MCF 10A (cell line): ENCODE data around the gene TNFSF9. TPM values are rescaled to one million over a fixed set of nuclear protein-coding genes. Genes with fewer than 3 reads are reported as not detected.

Source experiments
- BruUV-seq: library from RNA; stranded (reverse); fragments of 400-500 nt; replicated peaks from 2 replicates; lab custom pipeline; 2021; lab: Mats Ljungman, UMichigan
- CTCF ChIA-PET: fragments of 300-600 bp; sonication (Branson Sonifier 250); formaldehyde crosslinking; extraction: SDS; loops from one replicate; lab custom pipeline; 2021; ENCODE audit warnings: antibody characterized with exemption, inconsistent platforms; lab: Yijun Ruan, JAX
- POLR2A ChIA-PET: fragments of 300-600, 350-650 bp; sonication (Branson Sonifier 250); formaldehyde crosslinking; extraction: SDS; loops from one replicate; lab custom pipeline; 2020; ENCODE audit warnings: antibody characterized with exemption, inconsistent platforms; lab: Yijun Ruan, JAX
- DNase-seq: peaks from one replicate; pipeline ENCODE4 v3.0.0-alpha.2; 2018; ENCODE audit not compliant: unreplicated experiment
- H3K27ac Mint-ChIP-seq: one replicate; pipeline ENCODE4 v1.8.0; 2022; ENCODE audit warnings: mild to moderate bottlenecking, low read depth, mixed read lengths; ENCODE audit not compliant: unreplicated experiment
- H3K27me3 Mint-ChIP-seq: one replicate; pipeline ENCODE4 v1.8.0; 2022; ENCODE audit warnings: mixed read lengths; ENCODE audit not compliant: insufficient read depth, unreplicated experiment
- H3K36me3 Mint-ChIP-seq: one replicate; pipeline ENCODE4 v1.8.0; 2022; ENCODE audit warnings: mild to moderate bottlenecking, moderate library complexity, mixed read lengths; ENCODE audit not compliant: insufficient read depth, unreplicated experiment
- H3K4me1 Mint-ChIP-seq: one replicate; pipeline ENCODE4 v1.8.0; 2022; ENCODE audit warnings: mixed read lengths; ENCODE audit not compliant: insufficient read depth, unreplicated experiment
- H3K4me3 Mint-ChIP-seq: one replicate; pipeline ENCODE4 v1.8.0; 2022; ENCODE audit warnings: mild to moderate bottlenecking, moderate library complexity, mixed read lengths; ENCODE audit not compliant: unreplicated experiment
- H3K9me3 Mint-ChIP-seq: one replicate; pipeline ENCODE4 v1.8.0; 2022; ENCODE audit warnings: mixed read lengths; ENCODE audit not compliant: unreplicated experiment
- CTCF ChIP-seq: fragments of 200-600 bp; IDR thresholded peaks from one replicate; pipeline ENCODE4 v1.8.0; 2022; ENCODE audit warnings: antibody characterized with exemption, mild to moderate bottlenecking; ENCODE audit not compliant: unreplicated experiment
- intact Hi-C: fragments of 100-400 bp; cut with micrococcal nuclease; formaldehyde crosslinking; loops from 2 replicates; pipeline ENCODE4 v1.14.1; 2022
- total RNA-seq: library from RNA; stranded (reverse); gene quantifications from 2 replicates; pipeline ENCODE4 v1.2.3, GENCODE V29; 2022

The TNFSF9 gene
- total RNA-seq, 1 experiment from 2014 or later = 6.2 TPM

GRCh38 chr19:6573350-6573749 lies 42.5 kb downstream of the TNFSF9 start:
- BruUV-seq = no TSS peak
- TF ChIP-seq CTCF = no peak
- H3K27me3 Mint-ChIP-seq = no peaks in the 10 kb centered on the region
- ChIA-PET CTCF (interaction anchor here (0.5 kb wide), 1 partner anchor 167 kb away, joined by 3 read pairs; no protein-coding TSS in a partner anchor), POLR2A (interaction anchor here (0.7 kb wide), 1 partner anchor 447 kb away, joined by 3 read pairs; no protein-coding TSS in a partner anchor)
- H3K27ac Mint-ChIP-seq = no peak overlapping the region
- H3K4me3 Mint-ChIP-seq = no peak overlapping the region
- no peaks in the 10 kb centered on the region for H3K36me3 Mint-ChIP-seq
- intact Hi-C loops = no loop called here
- DNase-seq = no peak
- H3K4me1 Mint-ChIP-seq = no peaks in the 10 kb centered on the region
- H3K9me3 Mint-ChIP-seq = peaks cover 9% of the 10 kb centered on the region

- DNase-seq = peak; percentile 62
- Mint-ChIP-seq H3K36me3 (peaks cover 4% of the 10 kb centered on the region), H3K9me3 (no peaks in the 10 kb centered on the region), H3K4me1 (peaks cover 20% of the 10 kb centered on the region), H3K27ac (no peak overlapping the region), H3K4me3 (no peak overlapping the region), H3K27me3 (no peaks in the 10 kb centered on the region)
- ChIA-PET CTCF (no interaction called here), POLR2A (interaction anchor here (0.6 to 2.7 kb wide), 11 partner anchors 10 to 504 kb away, joined by 3 to 26 read pairs (median 5); partner anchors contain the start of genes SH2D3A and TNFSF9)
- BruUV-seq = no TSS peak
- no peak for TF ChIP-seq CTCF
- intact Hi-C loops = loop anchor here (5.0 kb wide), 1 partner anchor 40 kb away; no protein-coding TSS in a partner anchor
These were observed 46.1 kb downstream of the TNFSF9 start for GRCh38 chr19:6576869-6577475.

- DNase-seq = peak; percentile 93
- Mint-ChIP-seq H3K4me3 (no peak overlapping the region), H3K27me3 (no peaks in the 10 kb centered on the region), H3K9me3 (no peaks in the 10 kb centered on the region), H3K4me1 (peaks cover 20% of the 10 kb centered on the region), H3K36me3 (peaks cover 4% of the 10 kb centered on the region), H3K27ac (no peak overlapping the region)
- intact Hi-C loops = loop anchor here (5.0 kb wide), 1 partner anchor 40 kb away; no protein-coding TSS in a partner anchor
- BruUV-seq = TSS peak; percentile 96
- TF ChIP-seq CTCF = no peak
- ChIA-PET POLR2A (interaction anchor here (0.6 to 2.7 kb wide), 11 partner anchors 9 to 501 kb away, joined by 3 to 26 read pairs (median 5); partner anchors contain the start of genes SH2D3A and TNFSF9), CTCF (interaction anchor here (0.9 kb wide), 1 partner anchor 14 kb away, joined by 3 read pairs; no protein-coding TSS in a partner anchor)
These were observed 46.8 kb downstream of the TNFSF9 start for GRCh38 chr19:6577476-6578125.
